Stimulated activated CD8-positive, alpha-beta memory T cell treated with anti-CD3 and anti-CD28 coated beads, Interleukin-15, amount 100 ng/mL, for 1 hour (primary cell): ENCODE results near the gene LOXL3.
"Not testable (repeated sequence)": the region's sequence is repeated elsewhere in the genome, so short reads cannot be mapped to it uniquely, and the experiment has no call there.

Experiments
- DNase-seq: peaks from one replicate; pipeline ENCODE4 v3.0.0-alpha.2; 2020; ENCODE audit warnings: low read depth

LOXL3 gene

GRCh38 chr2:74489906-74490305 is 63.8 kb downstream of the LOXL3 start:
- no peak for DNase-seq

DNA sequence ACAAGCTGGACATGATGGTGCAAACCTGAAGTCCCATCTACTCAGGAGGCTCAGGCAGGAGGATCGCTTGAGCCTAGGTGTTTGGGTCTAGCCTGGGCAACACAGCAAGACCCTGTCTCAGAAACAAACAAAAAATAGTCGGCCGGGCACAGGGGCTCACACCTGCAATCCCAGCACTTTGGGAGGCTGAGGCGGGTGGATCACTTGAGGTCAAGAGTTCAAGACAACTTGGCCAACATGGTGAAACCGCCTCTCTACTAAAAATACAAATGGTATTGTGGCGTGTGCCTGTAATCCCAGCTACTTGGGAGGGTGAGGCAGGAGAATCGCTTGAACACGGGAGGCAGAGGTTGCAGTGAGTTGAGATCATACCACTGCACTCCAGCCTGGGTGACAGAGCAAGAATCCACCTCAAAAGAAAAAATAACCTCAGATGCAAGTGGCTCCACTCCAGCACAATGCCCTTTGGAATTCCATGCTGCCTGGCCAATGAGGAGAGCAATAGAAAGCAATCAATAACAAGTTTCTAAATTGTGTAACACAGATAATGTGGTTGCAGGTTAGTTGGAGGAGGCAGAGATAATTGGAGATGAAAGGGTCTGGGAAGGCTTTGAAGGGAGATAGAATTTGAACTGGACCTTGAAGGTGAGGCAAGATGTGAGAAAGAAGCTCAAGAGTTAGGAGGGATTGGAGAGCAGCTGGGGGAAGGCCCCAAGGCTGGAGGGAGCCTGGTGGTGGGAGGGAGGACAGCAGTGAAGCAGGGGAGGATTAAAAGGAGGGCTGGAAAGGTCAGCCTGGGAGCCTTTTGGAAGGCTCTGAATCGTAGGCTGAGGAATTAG is 64.9 kb downstream of the LOXL3 start:
- DNase-seq = no peak

DNA sequence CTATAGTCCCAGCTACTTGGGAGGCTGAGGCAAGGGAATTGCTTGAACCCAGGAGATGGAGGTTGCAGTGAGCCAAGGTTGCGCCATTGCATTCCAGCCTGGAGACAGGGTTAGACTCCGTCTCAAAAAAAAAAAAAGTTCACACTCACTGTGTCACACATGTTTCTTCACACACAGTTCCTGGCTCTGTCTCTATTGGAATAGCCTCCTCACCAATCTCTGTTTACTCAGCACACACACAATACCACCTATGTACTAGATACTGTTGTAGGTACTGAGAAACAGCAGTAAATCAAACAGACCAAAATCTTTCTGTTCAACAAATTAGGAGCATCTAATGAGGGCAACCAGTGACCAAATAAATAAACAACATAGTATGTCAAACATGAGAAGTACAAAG is 67.6 kb downstream of the LOXL3 start:
- no peak for DNase-seq

DNA sequence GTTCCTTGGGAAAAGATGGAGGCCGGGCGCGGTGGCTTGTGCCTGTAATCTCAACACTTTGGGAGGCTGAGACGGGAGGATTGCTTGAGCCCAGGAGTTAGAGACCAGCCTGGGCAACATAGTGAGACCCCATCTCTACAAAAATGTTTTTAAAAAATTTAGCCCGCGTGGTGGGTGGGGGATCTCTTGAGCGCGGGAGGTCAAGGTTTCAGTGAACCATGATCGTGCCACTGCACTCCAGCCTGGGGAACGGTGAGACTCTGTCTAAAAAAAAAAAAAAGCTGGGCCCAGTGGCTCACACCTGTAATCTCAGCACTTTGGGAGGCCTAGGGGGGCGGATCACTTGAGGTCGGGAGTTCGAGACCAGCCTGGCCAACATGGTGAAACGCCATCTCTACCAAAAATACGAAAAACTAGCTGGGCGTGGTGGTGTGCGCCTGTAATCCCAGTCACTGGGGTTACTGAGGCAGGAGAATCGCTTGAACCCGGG is 70.0 kb downstream of the LOXL3 start:
- DNase-seq = not testable (repeated sequence)

GRCh38 chr2:74482801-74483674 is 70.7 kb downstream of the LOXL3 start, which contains the start of the genes CCDC142 and TTC31:
Gene CCDC142 (minus strand): TSS chr2:74482998. CDS start chr2:74482837, 161 bp downstream.
Gene TTC31 (plus strand): TSS chr2:74483081. CDS start chr2:74483096, 15 bp downstream.
- peak; percentile 82 for DNase-seq
